RPMI8226 (cell line): ENCODE measurements around the gene MOSMO.

Source experiments
- DNase-seq: peaks from one replicate; pipeline ENCODE4 v3.0.0-alpha.2; 2015

MOSMO gene

DNA sequence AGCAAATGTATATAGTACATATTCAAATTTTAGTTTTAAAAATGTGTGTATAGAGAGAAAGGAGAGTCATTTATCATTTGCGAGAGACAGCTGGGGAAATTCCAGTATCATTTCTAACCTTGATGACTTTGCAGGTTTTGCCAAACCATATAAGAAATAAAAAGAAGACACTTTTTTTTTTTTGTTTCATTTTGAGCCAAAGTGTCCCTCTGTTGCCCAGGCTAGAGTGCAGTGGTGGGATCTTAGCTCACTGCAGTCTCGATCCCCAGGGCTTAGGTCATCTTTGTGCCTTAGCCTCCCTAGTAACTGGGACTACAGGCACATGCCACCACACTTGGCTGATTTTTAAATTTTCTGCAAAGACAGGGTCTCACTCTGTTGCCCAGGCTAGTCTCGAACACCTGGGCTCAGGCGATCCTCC lies 46.0 kb downstream of the MOSMO start:
- no peak for DNase-seq

DNA sequence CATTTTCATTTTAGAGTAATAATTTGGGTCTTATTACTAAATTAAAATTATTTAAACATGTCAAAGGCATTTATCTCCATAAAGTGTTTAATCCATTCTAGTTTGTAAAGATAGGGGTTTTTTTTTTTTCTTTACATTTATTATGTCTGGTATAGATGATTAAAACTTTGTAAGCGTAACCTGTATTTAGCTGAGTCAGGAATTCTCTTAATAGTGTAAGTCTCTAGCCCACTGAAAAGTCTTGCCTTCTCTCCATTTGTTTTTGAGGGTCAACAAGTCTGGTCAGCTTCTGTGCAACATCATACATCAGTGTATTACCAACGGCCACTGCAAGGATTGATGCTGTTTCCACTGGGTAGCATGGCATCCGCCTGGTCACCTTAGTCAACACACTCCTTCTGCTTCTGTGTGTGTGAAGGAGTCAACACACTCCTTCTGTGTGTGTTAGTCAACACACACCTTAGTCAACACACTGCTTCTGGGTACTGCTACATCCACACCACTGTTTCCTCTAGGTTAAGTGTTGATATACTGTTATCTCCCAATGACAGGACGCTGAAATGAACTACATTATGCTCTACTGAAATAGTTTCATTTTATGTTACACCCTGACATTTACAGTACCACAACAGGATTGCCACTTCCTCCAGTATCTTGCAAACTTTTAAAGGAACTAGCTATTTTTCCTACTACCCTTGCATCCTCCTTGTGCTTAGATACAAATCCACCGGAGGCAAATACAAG lies 47.1 kb downstream of the MOSMO start:
- no peak for DNase-seq

DNA sequence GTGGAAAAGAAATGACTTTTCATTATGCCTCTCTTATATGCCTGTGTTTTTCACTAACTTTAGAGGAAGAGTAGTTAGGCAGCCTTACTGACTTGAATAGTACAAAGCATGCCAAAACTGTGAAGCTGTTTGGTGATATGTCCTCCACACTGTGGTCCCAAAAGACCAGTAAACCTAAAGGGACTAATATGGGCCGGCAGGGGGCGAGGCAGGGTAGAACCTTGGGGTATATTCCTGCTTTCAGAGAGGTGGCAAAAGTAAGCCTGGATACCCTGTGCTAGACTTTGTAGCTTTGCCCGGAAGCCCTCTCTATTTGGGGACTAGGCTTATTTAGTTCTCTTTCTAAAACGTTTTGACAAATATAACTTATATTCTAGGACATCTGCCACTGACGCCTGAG lies 48.0 kb downstream of the MOSMO start:
- DNase-seq, result no peak

DNA sequence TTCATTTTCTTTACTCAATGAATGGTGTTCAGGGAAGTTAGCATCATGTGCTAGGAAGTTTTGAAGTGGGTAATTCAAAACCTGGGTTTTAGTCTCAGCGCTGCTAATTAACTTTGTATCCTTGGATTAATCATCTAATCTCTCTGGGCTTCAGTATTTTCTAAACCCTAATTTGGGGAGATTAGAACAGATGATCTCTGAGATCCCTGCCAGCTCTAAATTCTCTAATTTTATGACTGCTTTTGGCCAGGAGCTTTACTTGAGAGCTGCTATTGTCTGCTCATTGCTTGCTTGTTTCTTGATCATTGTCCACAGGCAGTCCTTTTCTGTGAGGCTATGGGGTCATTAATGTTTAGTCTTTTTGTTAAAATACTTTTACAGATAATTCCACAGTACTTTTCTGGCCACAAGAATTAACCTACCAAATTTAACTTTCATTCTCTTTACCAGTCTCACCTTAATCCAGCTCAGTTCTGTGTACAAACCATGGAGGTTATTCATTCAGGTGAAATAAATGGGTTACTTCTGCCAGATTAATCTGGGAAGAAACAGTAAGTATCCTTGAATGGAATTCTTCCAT lies 56.1 kb downstream of the MOSMO start:
- no peak for DNase-seq

DNA sequence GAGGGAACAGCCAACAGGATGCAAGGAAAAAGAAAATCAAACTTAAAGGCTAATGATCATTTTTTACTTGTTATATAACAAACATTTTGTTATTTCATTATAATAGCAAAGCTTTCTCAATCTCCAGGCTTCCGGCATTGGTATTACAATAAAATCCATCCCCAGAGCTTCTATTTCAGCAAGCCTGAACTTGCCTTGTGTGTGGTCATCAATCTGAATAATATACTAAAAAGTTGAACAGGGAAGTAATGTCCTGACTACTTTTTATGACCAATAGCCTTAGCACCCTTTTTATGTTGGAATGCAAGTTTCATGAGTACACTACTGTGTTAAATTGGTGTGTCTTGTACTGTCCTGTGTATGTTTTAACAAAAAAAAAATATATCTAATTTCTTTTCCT lies 57.3 kb downstream of the MOSMO start:
- DNase-seq, result no peak

DNA sequence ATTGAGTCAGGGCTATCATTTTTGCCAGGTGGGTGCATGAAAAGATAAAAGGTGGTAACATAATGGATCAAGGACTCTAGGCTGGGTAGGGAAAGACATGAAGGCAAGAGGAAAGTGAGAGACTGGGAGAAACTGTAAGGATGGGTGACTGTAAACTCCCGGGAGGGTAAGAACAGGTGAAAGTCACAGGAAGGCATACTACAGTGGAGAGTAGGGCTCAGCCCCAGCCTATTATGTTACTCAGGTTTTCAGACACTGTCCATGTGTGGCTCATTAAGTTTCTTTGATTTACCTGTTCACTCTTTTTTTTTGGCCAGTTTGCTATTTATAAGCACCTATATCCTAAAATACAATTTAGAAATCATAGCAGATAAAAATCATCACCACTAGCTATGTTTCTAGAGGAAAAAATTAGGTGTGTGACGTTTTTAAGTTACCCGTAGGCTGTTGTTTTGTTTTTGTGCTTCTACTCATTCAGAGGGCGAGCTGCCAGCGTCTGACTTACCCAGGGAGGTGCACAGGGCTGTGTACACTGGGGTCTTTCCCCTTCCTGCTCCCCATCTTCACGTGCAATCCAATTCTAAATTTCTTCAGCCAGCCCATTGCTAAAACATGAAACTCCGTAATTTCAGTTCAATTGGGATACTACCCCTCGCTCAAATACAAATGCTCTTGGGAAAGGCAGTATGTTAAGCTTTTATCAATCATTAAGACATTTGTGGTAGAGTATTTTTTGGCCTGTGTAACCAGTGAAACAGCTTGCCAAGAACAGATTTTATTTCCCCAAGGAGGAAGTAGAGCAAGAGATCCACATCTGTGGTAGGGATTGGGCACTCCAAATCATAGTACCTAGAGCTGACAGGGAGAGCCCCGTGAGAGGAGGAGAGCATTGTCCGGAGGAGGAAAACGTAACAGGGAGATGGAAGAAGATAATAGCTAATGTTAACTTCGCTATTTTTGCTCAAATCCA lies 62.7 kb downstream of the MOSMO start:
- DNase-seq, result no peak

DNA sequence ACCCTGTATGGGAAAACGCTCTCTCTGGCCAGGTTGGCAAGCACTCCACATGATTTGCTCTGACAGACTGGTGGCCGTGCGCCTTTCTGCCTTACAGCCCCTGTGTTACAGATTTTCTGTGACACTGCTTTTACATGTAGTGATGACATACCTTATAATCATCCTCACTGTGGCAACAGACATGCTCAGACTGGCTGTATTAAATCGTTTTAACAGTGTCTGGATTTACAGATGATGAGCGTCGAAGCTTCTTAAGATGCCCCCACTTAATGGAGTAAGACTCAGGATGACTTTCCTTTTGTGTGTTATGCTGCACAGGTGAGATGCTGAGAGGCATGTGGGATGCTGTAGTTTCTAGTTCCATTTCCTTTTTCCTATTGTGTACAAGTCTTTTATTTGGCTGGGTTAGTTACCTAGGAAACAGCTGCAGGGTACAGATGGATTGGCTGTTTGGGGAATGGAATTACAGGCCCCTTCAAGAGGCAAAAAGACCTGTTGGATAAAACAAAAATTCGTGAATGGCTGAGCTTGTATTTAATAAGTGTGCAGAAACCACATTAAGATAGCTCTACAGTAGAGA lies 63.5 kb downstream of the MOSMO start:
- DNase-seq, result no peak

DNA sequence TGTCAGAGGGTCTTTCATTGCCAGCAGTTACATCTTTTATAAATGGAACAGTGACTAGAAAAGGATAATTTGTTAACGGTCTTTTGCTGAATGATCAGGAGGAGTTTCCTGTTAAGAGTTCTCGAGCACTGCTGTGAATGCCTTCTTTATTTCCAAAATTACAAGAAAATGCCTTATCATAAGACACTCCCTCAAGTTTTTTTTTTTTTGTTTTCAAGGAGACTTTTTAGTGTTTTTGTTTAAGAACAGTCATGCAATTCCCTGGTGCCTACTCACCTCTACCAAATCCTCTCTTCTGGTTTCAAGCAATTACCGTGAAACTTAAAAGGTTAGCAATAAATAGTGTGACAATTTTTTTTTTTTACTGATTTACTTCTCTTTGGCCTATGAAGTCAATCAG lies 65.4 kb downstream of the MOSMO start:
- DNase-seq, result no peak

DNA sequence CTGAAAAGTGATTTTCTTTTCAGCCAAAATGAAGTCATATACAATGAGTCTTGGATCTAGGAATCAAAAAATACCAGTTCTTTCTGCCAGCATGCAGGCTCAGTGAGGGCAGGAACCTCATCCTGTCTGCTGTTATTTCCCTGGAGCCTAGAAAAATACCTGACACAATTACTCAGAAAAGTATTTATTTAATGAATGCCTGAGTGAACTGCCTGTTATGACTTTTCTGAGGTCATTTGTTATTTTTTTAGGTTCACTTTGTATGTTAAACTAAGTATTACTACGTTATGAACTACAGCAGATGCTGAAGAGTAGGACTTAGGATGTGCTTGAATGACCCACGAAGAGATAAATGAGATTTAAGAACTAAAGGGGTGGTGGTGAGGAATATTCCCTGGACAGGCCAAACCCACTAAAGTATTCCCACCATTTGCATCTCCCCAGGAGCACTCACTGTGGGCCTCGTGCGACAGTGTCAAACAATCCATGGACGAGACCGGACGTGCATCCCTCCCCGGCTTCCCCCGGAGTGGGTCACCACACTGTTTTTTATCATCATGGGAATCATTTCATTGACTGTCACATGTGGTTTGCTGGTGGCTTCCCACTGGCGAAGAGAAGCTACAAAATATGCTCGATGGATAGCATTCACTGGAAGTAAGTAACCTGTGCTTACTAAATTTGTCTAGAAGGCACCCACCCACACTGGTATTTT lies 67.3 kb downstream of the MOSMO start:
- DNase-seq, result no peak

DNA sequence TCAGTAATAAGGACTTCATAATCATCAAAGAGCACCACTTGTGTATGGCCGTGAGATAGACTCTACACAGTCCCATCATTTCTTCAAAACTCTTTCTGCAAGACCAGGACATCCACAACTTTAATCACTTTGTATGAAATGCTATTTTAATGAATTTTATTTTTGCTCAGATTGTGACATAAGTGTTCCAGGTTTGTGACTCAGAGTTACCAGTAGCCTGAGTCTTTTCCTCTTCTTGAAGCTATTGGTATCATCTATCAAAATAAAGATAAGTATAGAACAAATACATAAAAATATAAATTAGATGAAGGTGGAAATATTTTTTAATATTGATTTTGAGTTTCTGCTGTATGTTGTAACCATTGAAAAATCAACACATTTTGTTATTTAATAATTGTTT lies 67.9 kb downstream of the MOSMO start:
- DNase-seq, result no peak

DNA sequence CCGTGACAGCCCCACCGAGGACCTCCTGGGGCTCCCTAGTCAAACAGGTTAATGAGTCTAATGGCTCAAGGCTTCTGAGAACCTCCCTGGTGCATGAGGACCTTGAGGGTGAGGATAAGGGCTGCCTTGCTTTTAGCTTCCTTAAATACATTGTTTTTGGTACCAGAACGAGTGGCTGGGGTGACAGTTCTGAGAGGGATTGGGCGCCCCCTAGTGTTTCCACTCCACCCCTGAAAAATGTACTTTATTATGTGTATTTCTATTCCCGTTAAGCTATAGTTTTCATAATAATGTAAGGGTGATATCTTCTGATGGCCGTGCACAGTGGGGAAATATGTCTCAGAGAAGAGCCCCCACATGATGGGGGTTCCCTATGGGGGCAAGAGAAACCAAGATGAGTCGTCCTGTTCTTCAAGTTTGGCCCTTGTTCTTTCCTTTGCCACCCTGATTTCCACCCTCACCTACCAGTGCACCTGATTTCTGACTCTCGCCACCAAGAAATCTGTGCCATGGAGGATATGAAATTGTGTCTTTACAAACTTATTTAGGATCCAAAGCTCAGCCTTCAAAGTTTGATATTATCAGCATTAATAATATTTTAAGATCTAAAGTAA lies 69.9 kb downstream of the MOSMO start:
- peak; percentile 75 for DNase-seq

DNA sequence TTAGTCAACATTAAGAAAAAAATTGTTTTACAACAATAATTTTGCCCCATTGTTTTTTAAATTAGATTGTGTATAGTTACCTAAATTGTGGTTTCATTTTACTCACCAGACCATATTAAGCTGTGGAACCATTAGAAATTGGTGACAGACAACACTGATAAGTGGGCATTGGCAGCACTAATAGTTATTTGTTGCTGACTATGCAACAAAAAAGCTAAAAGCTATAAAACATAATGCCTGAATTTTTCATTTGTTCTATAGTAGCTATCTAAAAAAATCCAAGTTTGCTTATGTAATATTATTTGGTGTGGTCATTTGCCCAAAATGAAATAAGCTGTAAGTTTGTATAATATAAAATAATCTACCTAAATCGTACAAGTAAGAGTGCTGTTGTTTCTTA lies 70.7 kb downstream of the MOSMO start:
- no peak for DNase-seq

DNA sequence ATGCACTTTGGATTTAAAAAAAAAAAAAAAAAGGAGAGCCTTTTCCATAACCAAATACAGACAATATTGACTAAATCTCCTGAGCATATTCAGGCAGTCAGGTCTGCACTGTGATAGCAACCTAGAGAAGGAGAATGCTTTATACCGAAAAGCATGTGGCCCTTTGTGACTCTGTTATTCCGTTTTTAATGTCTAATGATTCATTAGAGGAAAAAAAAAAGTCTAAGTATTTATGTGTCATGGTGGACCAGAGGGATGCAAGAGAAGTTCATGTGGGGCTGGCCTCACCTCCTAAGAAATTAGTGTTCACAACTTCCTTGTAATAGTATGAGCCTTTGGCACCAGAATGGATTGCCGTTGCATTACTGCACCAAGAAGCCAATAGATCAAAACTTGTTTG lies 73.1 kb downstream of the MOSMO start:
- DNase-seq, result no peak

DNA sequence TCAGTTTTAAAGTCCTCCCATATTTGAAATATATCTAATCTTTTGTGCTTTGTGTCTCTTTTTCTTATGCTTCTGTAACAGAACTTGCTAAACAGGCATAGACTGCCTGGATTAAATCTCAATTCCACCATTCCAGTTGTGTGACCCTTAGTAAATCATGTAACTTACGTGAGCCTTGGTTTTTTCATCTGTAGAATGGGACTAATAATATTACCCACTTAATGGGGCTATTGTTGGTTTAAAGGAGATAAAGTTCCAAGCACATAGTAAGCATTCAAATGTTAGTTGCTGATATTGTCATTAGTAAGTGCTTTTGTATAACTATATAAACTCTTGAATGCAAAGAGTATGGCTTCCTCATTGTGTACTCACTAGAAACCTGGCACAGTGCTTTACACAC lies 78.5 kb downstream of the MOSMO start:
- DNase-seq, result no peak

DNA sequence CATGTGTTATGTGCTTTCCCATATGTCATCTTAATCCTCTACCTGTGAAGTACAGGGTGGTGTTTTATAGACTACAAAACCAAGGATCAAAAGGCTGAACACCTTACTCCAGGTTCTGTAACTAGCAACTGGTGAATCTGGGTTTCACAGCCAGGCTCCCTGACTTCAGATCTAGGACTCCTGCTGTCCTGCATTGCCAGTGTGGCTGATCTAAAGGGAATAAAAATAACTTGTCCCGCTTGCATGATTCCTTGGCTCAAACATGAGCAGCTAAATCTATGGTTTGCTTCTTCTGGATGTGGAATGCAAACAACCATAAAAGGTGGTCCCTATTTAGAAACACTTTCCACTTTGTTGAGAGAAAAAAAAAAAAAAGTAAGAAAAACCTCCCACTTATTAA lies 80.7 kb downstream of the MOSMO start:
- no peak for DNase-seq

DNA sequence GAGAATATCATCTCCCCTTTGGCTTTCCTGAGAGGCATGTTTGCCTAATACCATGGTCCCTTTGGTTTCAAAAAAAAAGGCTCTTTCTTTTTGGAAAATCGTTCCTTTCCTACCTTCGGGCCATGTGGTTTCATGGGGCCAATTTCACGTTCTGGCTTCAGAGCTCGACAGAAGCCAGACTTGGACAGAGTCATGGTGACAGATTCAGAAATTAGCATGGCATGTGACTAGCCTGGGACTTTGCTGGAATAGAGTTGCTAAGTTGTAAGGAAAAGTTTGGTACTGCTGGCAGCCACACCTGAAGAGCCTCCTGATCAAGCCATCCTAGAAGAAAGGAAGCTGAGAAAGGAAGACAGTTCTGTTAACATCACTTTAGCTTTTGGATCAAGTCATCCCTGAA lies 82.0 kb downstream of the MOSMO start:
- DNase-seq, result no peak

DNA sequence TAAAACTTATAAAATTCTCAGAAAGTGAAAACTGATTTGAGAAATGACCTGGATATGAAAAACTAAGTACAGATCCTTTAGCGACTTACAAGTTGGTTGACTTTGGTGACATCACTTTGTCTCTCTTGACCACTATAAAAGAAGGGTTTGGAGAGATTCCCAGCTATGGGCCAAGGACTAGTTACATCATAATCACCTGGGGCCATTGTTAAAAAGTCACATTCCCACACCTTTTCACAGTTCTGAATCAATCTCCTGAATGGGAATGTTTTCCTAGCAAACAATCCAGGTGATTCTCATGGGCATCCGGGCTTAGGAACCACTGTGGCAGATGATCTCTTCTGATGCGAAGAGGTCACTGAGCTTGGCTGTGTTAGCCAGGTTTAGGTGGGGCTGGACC lies 83.8 kb downstream of the MOSMO start:
- no peak for DNase-seq

DNA sequence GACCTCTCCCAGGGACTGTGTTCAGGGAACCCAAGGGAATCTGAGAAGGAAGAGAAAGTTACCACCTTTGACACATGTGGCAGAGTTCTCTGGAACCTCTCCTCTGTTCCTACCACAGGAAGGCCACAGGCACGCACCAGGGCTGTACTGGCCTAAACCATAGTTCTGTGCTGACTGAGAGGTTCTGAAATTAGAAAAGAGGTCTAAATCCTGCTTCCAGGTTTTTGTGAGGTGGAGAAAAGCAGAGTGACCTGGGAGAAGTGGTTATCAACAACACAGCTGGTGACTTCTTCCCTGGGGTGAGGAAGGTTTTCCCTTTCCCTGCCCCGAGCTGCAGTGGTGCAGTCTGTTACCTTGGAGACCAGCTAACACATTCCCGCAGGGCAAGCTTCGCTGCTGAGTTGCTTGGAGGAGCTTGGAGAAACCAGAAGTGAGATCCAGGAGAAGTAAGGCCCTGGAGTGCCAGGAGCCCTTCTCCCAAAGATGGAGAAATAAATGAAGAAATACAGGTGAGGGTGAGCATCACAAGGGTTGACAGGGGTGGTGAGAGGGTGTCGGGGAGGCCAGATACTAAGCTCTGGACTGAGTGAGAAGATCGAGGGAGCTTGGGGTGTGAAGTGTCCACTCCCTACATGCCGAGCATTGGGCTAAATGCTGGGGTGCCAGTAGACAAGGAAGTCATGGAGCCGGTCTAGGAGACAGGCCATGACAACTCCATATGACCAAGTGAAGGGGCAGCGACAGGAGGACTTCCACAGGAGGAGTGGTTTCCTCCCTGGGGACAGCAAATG lies 84.4 kb downstream of the MOSMO start, which contains the start of gene VWA3A:
TSS of gene VWA3A (plus strand) at position 399 of the 791 bp plus-strand sequence. CDS start at position 496, 97 bp downstream.
- DNase-seq, result no peak

DNA sequence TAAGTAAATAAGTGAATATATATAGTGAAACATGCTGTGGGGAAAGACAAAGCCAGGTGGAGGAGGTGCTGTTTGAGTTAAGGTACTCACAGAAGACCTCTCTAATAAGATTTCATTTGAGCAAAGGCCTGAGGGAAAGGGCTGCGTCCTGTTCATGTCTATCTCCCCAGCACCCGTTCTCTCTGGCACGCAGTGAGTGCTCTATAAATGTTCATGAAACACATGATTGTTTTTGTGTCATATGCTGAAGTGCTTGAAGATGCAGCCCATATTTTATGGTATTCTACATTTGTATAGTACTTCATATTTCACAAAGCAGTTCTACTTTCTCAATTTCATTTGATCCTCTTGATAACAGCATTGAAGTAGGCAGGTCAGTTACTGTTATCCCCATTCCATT lies 85.4 kb downstream of the MOSMO start:
- no peak for DNase-seq

DNA sequence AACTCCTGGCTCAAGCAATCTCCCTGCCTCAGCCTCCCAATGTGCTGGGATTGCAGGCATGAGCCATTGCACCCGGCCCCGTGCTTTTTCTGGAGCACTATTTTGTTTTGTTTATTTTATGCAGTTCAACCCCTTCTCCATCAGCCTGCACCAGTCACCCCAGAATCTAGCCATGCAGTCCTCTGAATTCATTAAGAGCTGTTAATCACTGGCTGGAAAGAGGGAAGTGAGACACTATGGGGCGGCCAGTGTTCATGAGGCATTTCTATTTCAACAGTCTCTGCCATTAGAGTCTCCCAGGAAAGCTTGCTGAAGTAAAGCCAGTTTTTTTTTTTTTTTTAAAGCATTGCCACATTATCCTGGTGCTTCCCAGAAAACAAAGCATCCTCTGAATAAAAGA lies 86.1 kb downstream of the MOSMO start:
- peak; percentile 49 for DNase-seq
